Measurements from ENCODE around the gene HELQ. TPM values are rescaled to one million over a fixed set of nuclear protein-coding genes. Genes with fewer than 3 reads are reported as not detected.
"Not testable (repeated sequence)": the region's sequence is repeated elsewhere in the genome, so short reads cannot be mapped to it uniquely, and the experiment has no call there.

Gene HELQ
- total RNA-seq, 4 donors from 2014 or later: 8.1 to 16.4 (median 11.9) TPM

DNA sequence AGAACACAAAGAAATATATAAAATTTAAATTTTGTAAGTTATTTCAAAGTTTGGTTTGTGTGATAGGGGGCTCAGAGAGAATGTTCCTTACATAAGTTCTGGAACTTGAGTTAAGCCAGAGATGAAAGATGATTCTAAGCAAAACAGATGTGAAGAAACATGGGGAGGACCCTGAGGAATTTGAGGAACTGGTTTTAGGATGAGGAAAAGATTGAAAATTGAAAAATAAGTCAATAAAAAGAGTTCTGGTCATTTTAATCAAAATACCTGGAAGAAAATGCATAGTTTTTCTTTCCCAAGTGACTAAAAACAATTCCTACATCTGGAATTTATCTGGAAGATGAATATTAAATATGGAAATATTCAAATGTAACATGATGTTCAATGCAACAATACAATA is 37.4 kb downstream of the HELQ start:
- H3K27ac ChIP-seq: no peak overlapping the region
- no peak for DNase-seq (ENCODE audit: low spot score in 2 of 2)
- peaks cover 70% of the 10 kb centered on the region for H3K36me3 ChIP-seq
- H3K27me3 ChIP-seq: no peaks in the 10 kb centered on the region
- TF ChIP-seq, protein P1, sequence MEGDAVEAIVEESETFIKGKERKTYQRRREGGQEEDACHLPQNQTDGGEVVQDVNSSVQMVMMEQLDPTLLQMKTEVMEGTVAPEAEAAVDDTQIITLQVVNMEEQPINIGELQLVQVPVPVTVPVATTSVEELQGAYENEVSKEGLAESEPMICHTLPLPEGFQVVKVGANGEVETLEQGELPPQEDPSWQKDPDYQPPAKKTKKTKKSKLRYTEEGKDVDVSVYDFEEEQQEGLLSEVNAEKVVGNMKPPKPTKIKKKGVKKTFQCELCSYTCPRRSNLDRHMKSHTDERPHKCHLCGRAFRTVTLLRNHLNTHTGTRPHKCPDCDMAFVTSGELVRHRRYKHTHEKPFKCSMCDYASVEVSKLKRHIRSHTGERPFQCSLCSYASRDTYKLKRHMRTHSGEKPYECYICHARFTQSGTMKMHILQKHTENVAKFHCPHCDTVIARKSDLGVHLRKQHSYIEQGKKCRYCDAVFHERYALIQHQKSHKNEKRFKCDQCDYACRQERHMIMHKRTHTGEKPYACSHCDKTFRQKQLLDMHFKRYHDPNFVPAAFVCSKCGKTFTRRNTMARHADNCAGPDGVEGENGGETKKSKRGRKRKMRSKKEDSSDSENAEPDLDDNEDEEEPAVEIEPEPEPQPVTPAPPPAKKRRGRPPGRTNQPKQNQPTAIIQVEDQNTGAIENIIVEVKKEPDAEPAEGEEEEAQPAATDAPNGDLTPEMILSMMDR (IDR thresholded peaks at IDR 0.05): no peak
- TF ChIP-seq POLR2A (IDR thresholded peaks at IDR 0.05): no peak
- no peak for TF ChIP-seq POLR2AphosphoS5 (IDR thresholded peaks at IDR 0.05)
- no peak for TF ChIP-seq EP300 (IDR thresholded peaks at IDR 0.05)
- no peaks in the 10 kb centered on the region for H3K4me1 ChIP-seq
- no peak overlapping the region for H3K4me3 ChIP-seq
- H3K9me3 ChIP-seq: no peaks in the 10 kb centered on the region

DNA sequence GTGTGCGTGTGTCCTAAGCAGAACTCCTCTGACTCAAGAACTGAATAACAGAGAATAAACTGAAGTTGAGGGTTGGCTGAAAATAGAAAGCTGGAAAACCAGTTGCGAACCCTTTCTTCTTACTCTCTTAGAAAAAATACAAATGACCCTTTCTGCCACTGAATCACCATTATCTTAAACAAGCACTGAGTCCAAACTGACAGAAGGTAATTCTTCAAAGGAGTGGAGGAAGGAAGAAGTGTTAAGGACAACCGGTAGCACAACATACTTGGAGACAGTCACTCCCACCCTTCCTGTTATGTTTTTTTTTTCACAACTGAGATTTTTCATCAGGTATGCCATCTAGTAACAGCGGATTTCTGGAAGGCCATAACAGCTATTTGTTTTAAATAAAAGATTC is 38.1 kb downstream of the HELQ start:
- H3K27me3 ChIP-seq: no peaks in the 10 kb centered on the region
- no peaks in the 10 kb centered on the region for H3K9me3 ChIP-seq
- TF ChIP-seq, protein P1 (IDR thresholded peaks at IDR 0.05): no peak
- no peak for TF ChIP-seq EP300 (IDR thresholded peaks at IDR 0.05)
- H3K36me3 ChIP-seq: peaks cover 70% of the 10 kb centered on the region
- WGBS: 91% methylated on average over 4 of the region's 4 CpGs
- H3K4me1 ChIP-seq: no peaks in the 10 kb centered on the region
- H3K27ac ChIP-seq: no peak overlapping the region
- no peak for DNase-seq (ENCODE audit: low spot score in 2 of 2)
- H3K4me3 ChIP-seq: no peak overlapping the region

DNA sequence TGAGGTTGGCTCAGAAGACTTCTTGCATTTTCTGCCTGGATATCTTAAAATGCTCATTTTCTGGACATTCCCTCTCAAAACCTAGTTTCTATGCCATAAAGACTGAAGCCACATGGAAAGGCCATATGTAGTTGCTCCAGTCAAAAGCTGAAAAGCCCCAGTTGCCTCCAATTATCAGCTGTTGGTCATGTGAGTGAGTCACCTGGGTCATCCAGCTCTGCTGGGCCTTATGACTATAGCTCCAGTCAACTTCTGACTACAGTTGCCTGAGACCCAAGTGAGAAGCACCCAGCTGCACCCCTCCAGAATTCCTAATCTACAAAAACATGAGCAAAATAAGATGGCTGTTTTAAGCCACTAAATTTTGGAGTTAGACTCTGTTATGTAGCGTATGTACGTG is 41.9 kb downstream of the HELQ start:
- Histone ChIP-seq H3K9me3 (no peaks in the 10 kb centered on the region), H3K4me3 (no peak overlapping the region), H3K27me3 (no peaks in the 10 kb centered on the region), H3K27ac (no peak overlapping the region), H3K4me1 (no peaks in the 10 kb centered on the region), H3K36me3 (peaks cover 70% of the 10 kb centered on the region)
- no peak for DNase-seq (ENCODE audit: low spot score in 2 of 2)
- WGBS: 98% methylated on average over 2 of the region's 2 CpGs
- TF ChIP-seq EP300 (IDR thresholded peaks at IDR 0.05): no peak
- no peak for TF ChIP-seq POLR2A (IDR thresholded peaks at IDR 0.05)
- TF ChIP-seq, protein P1 (IDR thresholded peaks at IDR 0.05): no peak
- TF ChIP-seq POLR2AphosphoS5 (IDR thresholded peaks at IDR 0.05): no peak

DNA sequence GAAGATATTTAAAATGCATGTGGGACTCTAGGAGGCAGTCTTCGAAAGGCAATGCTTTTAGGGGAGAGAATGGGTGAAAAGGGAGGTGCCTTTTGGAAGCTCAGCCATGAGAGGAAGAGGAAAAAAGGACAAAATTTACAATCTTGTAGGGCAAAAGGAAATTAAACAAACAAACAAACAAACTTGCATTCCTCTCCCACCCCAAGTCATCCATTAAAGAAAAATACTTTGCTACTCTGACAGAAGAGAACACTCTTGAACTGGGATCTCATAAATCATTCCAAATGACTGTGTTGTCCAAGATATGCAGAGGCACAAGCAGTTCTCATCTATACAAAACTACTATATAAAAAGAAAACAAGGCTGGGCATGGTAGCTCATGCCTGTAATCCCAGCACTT is 46.7 kb downstream of the HELQ start:
- H3K4me3 ChIP-seq: no peak overlapping the region
- no peak for DNase-seq (ENCODE audit: low spot score in 2 of 2)
- H3K36me3 ChIP-seq: peaks cover 41% of the 10 kb centered on the region
- no peaks in the 10 kb centered on the region for H3K27me3 ChIP-seq
- no peaks in the 10 kb centered on the region for H3K9me3 ChIP-seq
- H3K4me1 ChIP-seq: no peaks in the 10 kb centered on the region
- H3K27ac ChIP-seq: no peak overlapping the region
- 92% methylated on average over 1 of the region's 1 CpG for WGBS
- TF ChIP-seq POLR2AphosphoS5 (IDR thresholded peaks at IDR 0.05) (no peak), EP300 (IDR thresholded peaks at IDR 0.05) (no peak), POLR2A (IDR thresholded peaks at IDR 0.05) (no peak)
- TF ChIP-seq, protein P1 (IDR thresholded peaks at IDR 0.05): no peak

DNA sequence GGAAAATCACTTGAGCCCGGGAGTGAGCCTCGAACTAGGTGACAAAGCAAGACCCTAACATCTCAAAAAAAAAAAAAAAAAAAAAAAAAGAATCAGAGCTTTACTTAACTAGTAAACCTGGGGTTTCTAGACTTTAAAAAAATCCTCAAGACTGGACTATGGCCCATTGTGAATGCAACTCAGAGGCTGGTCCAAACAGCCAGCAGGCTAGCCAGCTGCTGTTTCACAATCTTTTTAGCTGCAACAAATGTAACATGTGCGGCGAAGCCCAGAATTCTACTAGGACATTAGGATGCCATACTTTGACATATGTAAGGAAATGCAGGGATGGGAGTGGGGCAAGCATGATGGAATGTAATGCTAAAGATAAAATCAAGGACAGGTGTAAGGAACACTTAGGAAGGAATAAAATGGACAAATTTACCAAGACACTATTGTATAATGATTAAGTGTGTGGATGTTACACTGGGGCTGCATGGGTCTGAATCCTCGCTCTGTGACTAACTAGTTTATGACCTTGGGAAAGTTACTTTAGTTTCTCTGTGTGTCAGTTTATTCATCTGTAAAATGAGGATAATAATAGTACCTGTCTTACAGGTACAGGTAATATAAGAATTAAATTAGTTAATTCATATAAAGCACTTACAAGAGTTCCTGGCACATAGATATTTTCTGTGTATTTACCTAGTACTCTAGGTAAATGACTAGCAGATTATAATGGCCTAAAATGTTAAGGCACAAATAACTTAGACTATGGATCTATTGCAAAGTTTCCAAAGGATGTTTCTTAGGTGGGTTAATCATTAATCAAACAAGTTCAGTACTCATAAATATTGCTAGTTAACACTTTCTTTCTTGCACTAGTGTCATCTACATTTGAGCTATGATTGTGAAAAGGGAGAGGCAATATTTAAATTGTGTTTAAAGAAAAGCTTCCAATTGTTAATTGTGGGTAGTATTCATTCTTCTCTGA is 49.5 kb downstream of the HELQ start:
- DNase-seq (ENCODE audit: low spot score in 2 of 2): no peak
- no peaks in the 10 kb centered on the region for H3K4me1 ChIP-seq

DNA sequence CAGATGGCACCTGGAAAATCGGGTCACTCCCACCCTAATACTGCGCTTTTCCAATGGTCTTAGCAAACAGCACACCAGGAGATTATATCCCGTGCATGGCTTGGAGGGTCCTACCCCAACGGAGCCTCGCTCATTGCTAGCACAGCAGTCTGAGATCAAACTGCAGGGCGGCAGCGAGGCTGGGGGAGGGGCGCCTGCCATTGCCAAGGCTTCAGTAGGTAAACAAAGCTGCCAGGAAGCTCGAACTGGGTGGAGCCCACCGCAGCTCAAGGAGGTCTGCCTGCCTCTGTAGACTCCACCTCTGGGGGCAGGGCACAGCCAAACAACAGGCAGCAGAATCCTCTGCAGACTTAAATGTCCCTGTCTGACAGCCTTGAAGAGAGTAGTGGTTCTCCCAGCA is 57.5 kb downstream of the HELQ start:
- 100% methylated on average over 5 of the region's 10 CpGs for WGBS
- H3K36me3 ChIP-seq; H3K9me3 ChIP-seq; DNase-seq (ENCODE audit: low spot score in 2 of 2); H3K4me3 ChIP-seq; H3K4me1 ChIP-seq; H3K27me3 ChIP-seq; H3K27ac ChIP-seq: not testable (repeated sequence)

More for the DNA sequence above, 49.5 kb downstream of the HELQ start:
- H3K27ac ChIP-seq: no peak overlapping the region
- H3K4me3 ChIP-seq: no peak overlapping the region
- no peaks in the 10 kb centered on the region for H3K27me3 ChIP-seq
- H3K9me3 ChIP-seq: no peaks in the 10 kb centered on the region
- H3K36me3 ChIP-seq: peaks cover 16% of the 10 kb centered on the region
- TF ChIP-seq, protein P1 (IDR thresholded peaks at IDR 0.05): no peak
- TF ChIP-seq POLR2AphosphoS5 (IDR thresholded peaks at IDR 0.05) (no peak), POLR2A (IDR thresholded peaks at IDR 0.05) (no peak), EP300 (IDR thresholded peaks at IDR 0.05) (no peak)
- 97% methylated on average over 5 of the region's 5 CpGs for WGBS
